ELR (cell line): ENCODE data around the gene MNT.

Experiments used
- DNase-seq: peaks from one replicate; pipeline ENCODE4 v3.0.0-alpha.2; 2015; ENCODE audit warnings: low read depth

Gene MNT

DNA sequence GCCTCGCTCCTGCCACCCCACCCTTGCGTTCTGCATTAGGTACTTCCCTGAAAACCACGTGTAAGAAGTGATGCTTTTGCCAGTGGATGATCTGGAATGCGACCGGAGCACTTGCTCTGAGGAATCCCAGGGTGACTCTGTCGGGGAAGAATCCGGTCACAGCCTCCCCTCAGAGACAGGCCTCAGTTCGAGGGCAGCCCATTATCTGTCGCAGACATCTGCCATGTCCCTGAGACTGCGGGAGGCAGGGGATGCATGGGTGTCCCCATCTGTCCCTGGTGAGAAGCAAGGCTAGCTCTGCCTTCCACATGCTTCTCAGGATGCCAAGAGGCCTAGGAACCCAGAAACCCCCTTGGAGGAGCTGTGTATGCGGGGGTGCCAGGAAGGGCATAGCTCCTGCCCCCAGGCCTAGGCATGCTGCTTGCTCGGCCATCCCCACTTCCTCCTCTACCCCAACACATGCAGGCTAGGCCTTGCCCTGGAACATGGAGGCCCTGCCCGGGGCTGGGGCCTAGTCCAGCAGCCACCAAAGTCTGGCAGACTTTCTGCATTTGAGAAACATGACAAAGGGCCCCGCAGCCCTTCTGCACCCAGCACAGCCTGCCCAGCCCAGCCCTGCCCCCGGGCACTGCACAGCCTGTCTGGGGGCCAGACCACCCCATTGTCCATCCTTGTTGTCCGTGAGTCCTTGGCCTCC, 20.5 kb downstream of the MNT start:
- DNase-seq = no peak

DNA sequence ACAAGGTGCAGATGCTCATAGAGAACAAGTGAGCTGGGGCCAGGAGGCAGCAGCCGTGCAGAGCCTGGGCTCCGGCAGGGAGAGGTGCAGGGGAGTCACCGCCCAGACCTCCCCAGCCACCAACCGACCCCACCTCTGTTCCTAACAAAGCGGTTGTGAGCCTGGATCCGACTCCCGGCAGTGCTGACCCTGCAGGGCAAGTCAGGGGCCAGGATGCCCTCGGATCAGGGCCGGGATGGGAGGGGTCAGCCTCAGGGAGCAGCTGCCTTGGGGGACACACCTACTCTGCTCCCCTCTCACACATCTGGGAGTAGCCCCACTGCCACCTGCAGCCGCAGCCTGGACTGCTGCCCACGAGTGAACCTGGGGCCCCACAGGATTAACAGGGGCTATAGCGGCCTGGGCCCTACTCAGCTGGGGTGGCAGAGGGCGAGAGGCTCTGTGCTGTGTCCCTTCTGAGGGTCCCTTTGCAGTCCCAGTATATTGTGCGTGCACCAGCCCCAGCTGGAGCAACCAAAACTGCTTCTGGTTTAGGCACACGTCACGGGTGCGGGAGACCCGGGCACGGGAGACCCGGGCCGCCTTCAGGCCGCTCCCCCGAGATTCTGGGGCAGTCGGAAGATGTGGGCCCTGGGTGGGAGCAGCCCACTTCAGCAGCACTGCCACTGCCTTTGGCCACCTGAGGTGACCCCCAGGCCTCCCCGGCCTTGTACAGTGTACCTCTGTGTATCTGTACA, 21.2 kb downstream of the MNT start:
- no peak for DNase-seq

DNA sequence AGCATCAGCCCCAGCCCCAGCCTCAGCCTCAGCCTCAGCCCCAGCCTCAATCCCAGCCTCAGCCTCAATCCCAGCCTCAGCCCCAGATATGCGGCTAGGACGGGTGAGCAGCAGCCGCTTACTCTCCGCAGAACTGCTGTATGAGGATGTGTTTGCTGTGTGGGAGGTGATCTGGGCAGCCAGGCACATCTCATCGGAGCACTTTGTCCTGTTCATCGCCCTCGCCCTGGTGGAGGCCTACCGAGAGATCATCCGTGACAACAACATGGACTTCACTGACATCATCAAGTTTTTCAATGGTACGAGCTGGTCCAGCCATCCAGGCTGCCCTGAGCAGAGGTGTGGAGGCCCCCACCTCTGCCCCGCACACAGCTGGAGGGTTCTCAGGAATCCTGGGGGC, 22.0 kb downstream of the MNT start:
- no peak for DNase-seq

GRCh38 chr17:2377659-2378058, 23.2 kb downstream of the MNT start:
- DNase-seq = no peak

GRCh38 chr17:2376107-2376506, 24.8 kb downstream of the MNT start:
- no peak for DNase-seq

DNA sequence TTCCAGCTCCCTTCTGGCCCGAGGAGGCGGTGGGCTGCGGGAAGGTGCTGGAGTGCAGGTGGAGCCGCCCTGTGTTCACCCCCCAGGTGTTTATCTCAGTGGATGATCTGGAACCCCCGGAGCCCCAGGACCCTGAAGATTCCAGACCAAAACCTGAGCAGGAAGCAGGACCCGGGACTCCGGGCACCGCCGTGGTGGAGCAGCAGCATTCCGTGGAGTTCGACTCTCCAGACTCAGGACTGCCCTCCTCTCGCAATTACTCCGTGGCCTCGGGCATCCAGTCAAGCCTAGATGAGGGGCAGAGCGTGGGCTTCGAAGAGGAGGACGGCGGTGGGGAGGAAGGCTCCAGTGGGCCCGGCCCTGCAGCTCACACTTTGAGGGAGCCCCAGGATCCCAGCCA, 25.5 kb downstream of the MNT start:
- DNase-seq = no peak

GRCh38 chr17:2374549-2375285, 26.1 kb downstream of the MNT start:
- no peak for DNase-seq

DNA sequence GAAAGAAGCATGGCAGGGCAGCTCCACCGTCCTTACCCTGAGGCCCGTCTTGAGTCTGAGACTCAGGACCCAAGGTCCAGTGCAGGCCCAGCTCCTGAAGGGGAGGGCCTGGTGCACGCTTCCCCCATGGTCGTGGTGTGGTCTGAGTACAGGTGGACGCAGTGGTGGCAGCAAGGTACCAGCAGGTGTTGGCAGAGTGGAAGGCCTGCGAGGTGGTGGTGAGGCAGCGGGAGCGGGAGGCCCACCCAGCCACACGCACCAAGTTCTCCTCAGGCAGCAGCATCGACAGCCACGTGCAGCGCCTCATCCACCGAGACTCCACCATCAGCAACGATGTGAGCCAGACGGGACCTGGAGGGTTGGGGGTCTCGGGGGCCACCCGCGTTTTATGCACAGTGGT, 27.7 kb downstream of the MNT start:
- DNase-seq = no peak

DNA sequence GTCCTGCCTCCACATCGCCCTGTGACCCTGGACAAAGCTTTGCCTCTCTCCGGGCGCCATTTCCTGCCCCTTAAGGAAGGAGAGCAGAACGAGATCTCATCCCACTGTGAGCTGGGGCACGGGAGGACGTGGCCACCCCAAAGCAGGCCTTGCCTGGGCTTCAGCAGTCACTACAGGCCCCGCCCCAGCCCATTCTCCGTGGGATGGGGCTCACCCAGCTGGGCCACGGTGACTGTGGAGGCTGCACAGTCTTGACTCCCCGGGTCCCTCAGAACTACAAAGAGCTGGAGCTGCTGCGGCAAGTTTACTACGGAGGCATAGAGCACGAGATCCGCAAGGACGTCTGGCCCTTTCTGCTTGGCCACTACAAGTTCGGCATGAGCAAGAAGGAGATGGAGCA, 28.2 kb downstream of the MNT start:
- DNase-seq = no peak

DNA sequence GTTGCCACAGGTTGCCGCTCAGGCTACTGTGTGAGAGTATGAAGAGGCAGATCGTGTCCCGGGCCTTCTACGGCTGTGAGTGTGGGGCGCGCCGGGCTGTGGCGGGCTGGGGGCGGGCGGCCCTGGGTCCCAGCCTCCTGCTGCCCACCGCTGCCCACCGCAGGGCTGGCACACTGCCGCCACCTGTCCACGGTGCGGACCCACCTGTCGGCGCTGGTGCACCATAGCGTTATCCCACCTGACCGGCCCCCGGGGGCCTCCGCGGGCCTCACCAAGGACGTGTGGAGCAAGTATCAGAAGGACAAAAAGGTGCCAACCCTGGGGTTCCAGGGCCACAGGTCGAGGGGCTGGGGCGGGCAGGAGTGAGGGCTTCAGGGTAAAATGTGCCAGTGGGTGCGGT, 28.7 kb downstream of the MNT start:
- DNase-seq = no peak

- DNase-seq = no peak
Measured at GRCh38 chr17:2371183-2372130, 29.4 kb downstream of the MNT start.

- DNase-seq = no peak
Measured at GRCh38 chr17:2370211-2370589, 30.7 kb downstream of the MNT start.

DNA sequence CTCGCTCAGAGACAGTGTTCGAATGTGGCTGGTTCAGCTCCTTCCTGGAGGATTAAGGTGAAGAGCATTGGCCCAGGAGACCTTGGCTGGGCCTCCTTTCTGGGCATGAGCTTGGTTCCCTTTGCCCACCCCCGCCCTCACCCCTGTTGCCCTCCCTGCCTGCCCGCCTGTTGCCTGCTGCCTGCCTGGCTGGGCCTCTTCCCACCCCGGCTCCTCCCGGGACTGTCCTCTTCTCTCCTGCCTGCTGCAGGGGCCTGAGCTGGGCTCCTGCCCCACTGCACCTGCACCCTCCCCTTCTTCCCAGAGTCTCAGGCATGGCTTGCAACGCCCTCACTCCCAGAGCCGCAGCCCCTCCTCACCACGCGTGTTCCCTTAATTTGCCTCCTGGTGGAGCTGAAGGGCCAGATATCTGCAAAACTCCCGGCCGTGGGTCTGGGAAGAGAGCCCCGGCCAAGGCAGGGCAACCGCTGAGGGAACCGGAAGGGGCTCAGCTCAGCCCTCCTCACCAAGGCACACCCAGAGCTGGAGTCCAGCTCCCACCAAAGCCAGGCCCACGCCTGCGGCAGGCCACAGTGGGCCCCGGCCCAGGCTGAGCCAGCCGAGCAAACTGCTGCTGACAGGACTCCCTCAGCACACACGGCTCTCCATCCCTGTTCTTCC, 31.2 kb downstream of the MNT start:
- no peak for DNase-seq

GRCh38 chr17:2369039-2369438, 31.8 kb downstream of the MNT start:
- no peak for DNase-seq

DNA sequence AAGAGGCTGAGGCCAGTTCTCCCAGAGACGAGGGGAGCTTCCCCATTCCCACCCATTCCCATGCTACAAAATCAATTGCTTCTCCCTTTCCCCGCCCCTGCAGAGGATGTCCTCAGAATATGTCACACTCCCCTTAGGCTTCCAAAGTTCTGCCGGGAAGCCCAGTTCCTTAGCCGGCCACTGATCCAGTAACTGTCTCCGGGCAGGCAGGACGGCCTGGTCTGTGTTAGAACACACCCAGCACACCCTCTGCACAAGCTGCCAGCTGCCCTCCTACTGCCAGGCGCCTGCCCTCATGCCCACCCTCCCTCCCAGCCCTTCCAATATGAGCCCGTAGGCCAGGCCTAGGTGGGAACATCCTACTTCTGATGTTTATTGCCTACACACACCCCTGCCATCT, 32.5 kb downstream of the MNT start:
- no peak for DNase-seq

GRCh38 chr17:2366747-2367494, 33.9 kb downstream of the MNT start:
- DNase-seq = no peak

- no peak for DNase-seq
Measured at GRCh38 chr17:2365132-2365531, 35.7 kb downstream of the MNT start.

- no peak for DNase-seq
Measured at GRCh38 chr17:2364763-2365116, 36.1 kb downstream of the MNT start.

GRCh38 chr17:2363851-2364762, 36.8 kb downstream of the MNT start:
- DNase-seq = no peak

- DNase-seq = no peak
Measured at GRCh38 chr17:2363318-2363717, 37.5 kb downstream of the MNT start.
